ENCODE results near the gene IPMK.
A peak's percentile ranks its signal among the peaks of the same experiment; 100 is the strongest.

- TF ChIP-seq CTCF (IDR thresholded peaks at IDR 0.05 in 4 of 5, conservative IDR thresholded peaks at IDR 0.05 in 1 of 5) (peak in 1 of 5 experiments; percentile 4), POLR2A (IDR thresholded peaks at IDR 0.05) (peak; percentile 90 to 91)
Measured at GRCh38 chr10:58268946-58269781, 1.5 kb upstream of the IPMK start, which contains the start of gene CISD1.

Data from gastrocnemius medialis (tissue), 4 donors.